Measurements from ENCODE around the gene SOX18.

DNA sequence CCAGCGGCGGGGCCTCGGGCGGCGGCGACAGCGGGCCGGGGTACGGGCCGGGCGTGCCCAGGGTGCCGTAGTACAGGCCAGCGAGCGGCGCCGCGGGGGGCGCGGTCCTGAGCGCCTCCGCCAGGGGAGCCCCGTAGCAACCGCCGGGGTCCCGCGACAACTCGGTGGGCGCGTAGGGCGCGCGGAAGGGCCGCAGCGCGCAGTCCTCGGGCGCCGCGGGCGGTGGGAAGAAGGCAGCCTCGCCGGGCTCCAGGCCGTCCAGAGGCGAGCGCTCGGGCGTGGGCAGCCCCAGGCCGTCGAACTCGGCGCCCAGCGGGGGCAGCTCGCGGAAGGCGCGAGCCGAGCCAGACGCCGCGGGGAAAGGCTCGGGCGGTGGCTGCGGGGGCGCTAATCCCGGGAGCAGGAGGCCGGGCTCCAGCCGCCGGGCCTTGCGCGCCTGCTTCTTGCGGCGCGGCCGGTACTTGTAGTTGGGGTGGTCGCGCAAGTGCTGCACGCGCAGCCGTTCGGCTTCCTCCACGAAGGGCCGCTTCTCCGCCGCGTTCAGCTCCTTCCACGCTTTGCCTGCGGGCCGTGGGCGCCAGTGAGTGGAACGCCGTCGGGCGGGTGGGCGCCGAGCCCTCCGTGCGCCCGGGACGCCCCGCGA, 916 bp downstream of the SOX18 start:
- TF ChIP-seq POLR2AphosphoS5 (IDR thresholded peaks at IDR 0.05) (no peak), POLR2A (IDR thresholded peaks at IDR 0.05) (no peak), EP300 (IDR thresholded peaks at IDR 0.05) (no peak)
- TF ChIP-seq, protein P1, sequence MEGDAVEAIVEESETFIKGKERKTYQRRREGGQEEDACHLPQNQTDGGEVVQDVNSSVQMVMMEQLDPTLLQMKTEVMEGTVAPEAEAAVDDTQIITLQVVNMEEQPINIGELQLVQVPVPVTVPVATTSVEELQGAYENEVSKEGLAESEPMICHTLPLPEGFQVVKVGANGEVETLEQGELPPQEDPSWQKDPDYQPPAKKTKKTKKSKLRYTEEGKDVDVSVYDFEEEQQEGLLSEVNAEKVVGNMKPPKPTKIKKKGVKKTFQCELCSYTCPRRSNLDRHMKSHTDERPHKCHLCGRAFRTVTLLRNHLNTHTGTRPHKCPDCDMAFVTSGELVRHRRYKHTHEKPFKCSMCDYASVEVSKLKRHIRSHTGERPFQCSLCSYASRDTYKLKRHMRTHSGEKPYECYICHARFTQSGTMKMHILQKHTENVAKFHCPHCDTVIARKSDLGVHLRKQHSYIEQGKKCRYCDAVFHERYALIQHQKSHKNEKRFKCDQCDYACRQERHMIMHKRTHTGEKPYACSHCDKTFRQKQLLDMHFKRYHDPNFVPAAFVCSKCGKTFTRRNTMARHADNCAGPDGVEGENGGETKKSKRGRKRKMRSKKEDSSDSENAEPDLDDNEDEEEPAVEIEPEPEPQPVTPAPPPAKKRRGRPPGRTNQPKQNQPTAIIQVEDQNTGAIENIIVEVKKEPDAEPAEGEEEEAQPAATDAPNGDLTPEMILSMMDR (IDR thresholded peaks at IDR 0.05), result no peak
